Bone marrow (tissue), 2 donors: ENCODE results near the gene MEGF11.

Experiments
- DNase-seq, 2 donors: peaks; one replicate each; lab custom pipeline; 2025; lab: John Stamatoyannopoulos, UW

Gene MEGF11

DNA sequence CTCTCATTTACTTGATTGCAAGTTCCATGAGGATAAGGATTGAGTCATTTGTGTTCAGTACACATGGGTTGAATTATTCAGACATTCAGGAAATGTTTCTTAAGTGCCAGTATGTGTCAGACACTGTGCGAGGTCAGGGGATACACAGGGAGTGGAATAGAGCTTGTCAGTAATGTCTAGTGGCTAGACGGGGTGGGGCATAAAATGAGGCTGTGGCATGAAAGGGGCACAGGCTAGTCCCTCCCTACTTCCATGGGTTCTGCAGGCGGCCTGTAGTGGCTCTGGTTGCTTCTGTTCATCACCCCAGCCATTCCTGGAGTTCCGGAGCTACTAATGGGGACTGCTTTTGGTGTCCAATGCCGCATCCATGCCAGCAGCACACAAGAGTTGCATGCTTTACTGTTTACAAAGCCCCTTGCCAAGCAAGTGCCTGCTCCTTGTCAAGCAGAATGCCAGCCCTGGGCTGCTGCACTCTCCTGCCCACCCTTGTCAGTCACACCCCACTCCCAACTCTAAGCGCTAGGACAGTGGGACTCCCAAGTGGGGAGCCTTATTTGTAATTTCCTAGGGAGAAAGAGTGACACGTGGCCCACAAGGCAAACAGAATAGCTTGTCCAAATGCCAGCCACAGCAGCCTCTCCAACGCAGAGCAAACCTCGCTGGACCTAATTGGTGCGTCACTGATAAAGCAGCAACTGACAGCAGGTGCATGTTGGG lies 313.5 kb downstream of the MEGF11 start:
- DNase-seq = no peak

DNA sequence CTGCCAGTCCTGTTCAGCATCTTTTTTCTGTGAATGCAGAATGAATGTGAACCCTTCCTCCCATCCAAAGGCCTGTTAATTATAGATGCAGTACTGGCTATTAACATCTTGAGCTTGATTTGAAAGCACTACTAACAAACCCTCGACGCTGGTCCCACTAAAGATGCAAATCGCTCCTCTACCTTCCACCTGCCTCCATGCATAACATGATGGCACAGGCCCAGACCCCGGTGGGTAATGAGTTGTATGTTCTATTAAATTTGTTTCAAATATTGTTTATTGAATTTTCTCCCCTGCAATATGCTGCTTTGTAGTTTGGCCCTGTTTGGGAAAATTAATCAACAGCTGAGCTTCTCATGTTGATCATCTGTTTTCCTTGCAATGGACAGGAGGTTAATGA lies 314.9 kb downstream of the MEGF11 start:
- no peak for DNase-seq

DNA sequence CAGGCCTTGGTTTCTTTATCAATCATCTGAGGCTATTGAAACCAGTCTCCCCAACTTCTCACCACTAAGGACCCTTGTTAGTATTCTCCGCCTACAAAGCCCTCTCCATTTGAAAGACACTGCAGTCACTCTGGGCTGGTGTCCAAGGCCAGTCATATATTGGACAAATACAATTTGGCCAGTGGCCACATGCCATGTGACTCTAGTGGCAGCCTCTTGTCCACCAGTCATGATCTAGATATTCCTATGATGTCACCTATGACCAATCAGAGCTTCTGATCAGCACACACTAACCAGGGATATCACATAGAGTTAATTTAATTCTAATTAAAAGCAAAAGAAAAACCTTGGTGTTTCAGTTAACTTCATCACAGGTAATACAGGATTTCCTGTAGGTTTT lies 316.1 kb downstream of the MEGF11 start:
- no peak for DNase-seq

DNA sequence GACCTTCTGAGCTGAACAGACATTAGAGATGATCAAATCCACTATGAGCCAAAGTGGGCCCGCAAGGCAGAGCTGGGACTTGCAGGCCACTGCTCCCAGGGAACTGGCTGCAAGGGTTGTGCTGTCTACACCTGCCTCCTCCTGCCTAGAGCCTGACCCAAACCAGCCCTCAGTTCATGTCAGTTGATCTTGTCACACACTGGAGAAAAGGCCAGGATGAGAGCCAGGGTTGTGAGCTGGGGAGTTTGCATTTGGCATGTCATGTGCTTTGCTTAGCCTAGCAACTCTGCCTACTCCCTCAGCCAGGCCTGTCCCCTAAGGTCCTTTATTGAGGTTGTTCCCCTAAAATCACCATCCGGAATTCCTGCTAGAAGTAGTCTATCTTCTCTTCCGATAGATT lies 316.5 kb downstream of the MEGF11 start:
- DNase-seq = no peak

DNA sequence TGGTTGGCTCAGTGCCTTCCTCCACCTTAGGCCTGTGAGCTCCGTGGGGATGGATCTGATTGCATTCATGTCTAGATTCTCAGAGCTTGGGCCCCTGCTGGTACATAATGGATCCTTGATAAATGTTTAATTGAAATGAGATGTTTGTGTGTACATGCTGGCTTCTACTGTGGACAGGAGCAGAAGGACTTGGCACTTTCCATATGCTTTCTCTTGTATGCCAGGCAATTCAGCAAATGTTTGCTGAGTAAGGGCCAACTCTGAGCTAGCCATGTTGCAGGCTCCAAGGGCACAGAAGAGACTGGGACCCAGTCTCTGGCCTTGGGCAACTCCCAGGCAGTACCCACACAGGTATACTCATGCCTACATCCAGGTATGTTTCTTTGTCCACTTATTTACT lies 317.3 kb downstream of the MEGF11 start:
- DNase-seq = no peak

DNA sequence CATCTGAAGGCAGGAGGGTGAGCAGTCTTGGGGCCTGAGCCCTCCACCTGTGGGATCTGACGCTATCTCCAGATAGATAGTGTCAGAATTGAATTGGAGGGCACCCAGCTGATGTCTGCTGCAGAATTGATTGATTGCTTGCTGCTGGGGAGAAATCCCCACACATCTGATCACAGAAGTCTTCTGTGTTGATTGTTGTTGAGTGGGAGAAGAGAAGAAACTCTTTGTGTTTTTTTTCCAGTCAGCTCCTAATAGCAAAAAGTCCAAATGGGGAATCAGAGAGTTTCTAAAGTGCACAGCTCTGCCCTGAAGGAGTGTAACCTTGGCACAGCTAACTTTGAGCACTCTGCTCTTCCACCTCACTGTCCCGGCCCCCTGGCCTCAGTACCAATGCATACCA lies 318.2 kb downstream of the MEGF11 start:
- no peak for DNase-seq

- DNase-seq = no peak
Measured at GRCh38 chr15:65931221-65931620, 322.3 kb downstream of the MEGF11 start.

DNA sequence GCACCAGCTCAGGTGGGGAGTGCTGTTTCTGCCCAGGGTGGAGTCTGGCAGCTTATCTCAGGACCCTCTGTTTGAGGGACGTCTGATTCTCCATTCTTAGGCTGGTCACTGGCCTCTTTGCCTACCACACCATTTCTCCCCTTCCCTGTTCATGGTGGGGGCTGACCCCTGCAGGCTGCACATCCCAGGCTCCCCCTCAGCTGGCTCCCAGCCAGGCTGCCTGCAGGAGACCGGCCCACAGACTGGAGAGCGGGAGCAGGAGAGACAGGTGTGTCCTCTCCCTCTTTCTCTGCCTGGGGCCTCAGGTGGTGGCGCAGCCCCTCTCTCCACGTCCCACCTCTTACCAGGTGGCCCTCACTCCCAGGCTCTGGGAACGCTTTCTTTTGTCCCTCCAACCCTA lies 323.4 kb downstream of the MEGF11 start:
- no peak for DNase-seq

DNA sequence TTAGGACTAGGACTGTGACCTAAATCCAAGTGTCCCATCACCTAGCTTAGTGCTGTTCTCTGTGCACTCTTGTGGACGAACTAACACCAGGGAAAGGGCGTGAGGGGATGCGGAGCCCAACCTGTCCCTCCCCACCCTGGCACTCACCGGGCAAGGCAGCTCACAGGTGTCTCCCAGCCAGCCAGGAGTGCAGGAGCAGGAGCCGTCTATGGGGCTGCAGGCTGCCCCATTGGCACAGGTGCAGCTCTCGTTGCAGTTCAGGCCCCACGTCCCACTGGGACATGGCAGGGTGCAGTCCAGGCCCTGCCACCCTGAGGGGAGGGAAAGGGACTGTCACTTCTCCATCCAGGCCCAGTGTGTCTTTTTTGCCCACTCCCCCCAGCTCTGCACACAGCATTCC lies 324.0 kb downstream of the MEGF11 start:
- DNase-seq = no peak

- no peak for DNase-seq
Measured at GRCh38 chr15:65927545-65927944, 326.0 kb downstream of the MEGF11 start.

DNA sequence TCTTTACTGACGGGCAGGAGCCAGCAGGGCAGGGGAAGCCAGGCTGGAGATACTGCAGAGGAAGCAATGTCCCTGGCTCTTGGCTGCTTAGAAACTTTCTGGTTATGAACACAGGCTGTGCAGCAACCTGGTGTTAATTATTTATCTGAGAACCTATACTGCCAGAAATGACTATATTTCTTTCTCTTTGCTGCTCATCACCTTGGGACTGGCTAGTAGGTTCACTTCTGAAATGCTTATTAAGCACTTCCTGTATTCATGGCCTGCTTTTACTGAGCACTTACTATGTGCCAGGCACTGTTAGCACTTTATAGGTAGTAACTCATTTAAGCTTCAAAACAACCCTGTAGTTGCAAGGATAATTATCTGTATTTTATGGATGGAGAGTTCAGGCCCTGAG lies 326.7 kb downstream of the MEGF11 start:
- DNase-seq = no peak

DNA sequence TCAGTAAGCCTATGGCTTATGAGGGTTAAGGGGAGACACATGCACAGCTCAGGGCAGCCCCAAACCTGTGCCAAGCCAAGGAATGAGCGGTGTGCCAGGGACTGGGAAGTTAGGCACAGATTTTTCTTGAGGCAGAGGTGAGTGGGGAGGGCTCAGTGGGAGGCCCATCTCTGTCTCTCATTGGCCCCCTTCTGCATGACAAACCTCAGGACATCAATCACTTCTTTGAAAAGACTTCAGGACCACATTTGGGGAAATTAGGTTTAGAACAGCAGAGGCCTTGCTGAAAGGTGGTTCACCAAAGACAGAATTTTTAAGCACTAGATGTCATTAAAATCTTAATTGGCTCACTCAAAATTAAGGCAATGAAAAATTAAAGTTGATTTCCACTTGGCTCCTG lies 327.1 kb downstream of the MEGF11 start:
- no peak for DNase-seq

DNA sequence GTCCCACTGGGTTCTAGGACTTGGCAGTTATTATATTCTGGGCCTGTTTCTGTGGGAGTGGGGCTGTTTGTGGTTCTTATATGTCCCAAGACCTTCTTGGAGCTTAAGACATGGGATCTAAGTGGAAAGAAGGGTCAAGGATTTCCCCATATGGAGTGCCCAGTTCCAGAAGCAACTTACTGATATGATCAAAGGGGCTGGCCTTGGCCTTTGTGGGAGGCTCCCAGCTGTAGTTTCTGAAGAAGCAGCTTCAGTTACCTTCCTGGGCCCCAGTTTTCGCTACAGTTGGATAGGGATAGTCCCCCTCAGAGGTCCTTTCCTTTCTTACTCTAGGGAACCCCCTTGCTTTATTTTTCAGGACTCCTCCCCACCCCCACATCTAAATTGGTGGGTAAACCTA lies 328.2 kb downstream of the MEGF11 start:
- no peak for DNase-seq

DNA sequence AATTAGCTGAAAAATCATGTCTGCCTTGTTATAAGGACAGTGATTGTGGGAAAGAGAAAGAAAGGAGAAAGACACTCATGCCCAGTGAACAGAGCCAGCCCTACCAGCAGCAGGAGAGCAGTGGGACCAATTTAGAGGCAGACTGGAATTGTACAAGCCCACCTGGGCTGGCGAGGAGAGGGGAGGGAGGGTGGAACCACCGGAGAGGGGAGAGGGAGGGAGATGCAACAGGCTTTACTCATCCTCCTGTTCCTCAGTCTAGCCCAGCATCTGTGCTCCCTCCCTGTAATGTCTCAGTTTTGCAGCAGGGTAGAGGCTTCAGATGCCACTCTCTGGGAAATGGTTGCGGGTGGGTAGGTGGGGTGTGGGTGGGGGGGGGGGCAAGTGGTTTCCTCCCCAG lies 329.5 kb downstream of the MEGF11 start:
- no peak for DNase-seq

DNA sequence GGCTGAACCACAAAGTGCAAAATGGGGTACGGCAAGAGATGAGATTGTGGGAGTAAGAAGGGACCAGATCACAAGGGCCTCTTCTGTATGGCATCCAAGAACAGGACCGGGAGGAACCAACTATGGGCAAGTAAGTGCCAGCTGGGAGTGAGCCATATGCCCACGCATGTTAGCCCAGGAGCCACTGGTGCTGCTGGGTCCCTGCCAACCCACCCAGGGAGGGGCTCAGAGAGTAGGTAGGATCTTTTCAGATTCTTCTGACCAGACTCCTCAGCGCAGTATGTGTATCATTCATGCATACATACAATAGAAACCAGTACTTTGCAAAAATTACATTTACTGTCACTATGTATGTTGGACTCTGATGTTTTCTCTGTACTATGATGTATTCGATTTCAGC lies 330.3 kb downstream of the MEGF11 start:
- no peak for DNase-seq

- DNase-seq = no peak
Measured at GRCh38 chr15:65922621-65923020, 330.9 kb downstream of the MEGF11 start.

DNA sequence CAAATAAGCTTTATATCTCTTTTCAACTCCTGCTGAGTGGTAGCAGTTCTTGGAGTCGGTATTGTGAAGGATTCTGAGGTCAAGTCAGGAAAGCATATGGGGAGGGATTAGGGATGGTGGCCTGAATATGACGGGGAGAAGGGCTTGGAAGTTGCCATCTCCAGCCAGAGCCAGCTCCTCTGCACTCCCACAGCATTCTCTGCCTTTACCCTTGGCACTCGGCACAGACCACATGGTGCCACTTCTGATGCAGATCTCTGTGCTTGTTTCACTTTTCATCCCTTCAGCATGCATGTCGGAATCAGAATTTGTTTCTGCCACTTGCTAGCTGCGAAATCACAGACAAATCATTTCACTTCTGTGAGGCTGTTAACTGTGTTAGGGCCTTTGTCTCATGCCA lies 331.8 kb downstream of the MEGF11 start:
- no peak for DNase-seq

DNA sequence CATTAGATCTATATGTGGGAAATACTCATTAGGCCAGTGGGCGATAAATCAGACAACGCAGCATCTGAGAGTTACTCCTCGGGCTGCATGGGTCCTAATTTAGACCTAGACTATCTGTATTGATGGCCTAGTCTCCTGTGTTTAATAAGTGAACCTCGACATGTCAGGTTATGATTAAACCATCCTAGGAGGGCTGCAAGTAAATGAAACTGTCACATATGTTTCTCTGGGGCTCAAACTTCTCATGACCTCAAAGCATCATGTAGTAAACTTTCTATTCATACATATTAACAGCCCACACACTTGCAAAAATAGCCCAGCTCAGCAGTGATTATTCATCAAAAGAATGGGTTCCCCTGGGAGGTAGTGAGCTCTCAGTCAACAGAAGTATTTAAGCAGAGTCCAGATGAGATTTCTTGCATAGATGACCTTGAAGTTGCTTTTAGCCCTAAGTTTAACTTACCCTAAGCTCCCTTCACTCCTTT lies 332.7 kb downstream of the MEGF11 start:
- no peak for DNase-seq

GRCh38 chr15:65920121-65920520 lies 333.4 kb downstream of the MEGF11 start:
- no peak for DNase-seq

- DNase-seq = no peak
Measured at GRCh38 chr15:65919353-65919752, 334.2 kb downstream of the MEGF11 start.

DNA sequence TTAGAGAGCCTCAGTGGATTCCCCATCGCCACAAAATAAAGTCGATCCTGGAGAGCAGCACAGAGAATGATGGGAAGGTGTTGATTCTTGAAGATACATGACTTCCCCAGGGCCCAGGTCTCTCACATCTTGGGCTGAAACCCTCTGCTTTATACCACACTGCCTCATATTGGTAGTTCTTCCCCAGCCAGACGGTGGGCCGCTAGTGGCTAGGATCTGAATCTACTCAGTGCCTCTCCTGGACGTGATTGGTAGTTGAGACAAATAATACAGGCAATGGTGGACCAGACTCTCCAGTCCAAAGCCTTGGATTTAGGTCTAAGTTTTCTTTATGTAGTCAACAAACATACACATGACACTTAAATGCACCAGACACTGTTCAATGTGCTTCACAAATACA lies 334.6 kb downstream of the MEGF11 start:
- no peak for DNase-seq

GRCh38 chr15:65918357-65918920 lies 335.1 kb downstream of the MEGF11 start:
- DNase-seq = no peak

DNA sequence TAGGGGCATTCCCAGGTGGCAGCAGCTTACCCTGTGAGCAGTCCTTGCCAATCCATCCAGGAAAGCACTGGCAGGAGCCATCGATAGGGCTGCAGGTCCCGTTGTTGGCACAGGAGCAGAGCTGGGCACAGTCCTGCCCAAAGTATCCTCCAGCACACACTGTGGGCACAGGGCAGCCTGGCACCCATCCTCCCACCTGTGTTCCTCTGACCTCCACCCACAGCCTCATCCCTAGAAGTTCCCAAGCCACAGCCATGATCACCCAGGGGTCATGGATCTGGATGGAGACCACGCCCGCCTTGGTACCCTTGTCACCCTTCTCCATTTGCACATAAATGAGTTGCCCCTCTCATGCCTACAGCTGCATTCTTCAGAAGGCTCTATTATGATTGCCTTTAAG lies 335.6 kb downstream of the MEGF11 start:
- no peak for DNase-seq

DNA sequence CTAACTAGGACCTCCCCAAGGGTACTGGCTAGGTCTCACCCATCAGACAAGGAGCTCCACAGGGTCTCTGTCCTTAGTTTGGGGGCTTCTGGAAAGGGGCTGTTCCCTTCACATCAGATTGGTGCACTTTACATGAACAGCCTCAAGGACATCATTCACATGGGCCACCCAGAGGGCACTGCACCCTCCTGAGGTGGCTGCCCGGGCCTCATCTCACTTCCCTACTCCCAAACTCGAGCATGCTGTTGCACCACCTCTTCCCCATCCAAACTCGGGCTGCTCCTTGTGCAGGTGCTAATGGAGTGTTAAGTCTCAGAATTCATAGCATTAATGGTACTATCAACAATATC lies 336.2 kb downstream of the MEGF11 start:
- no peak for DNase-seq
